Activated naive CD4-positive, alpha-beta T cell treated with anti-CD3 and anti-CD28 coated beads, Interleukin-2, amount 50 U/mL, for 24 hours (primary cell): ENCODE data around the gene PRSS1.
"Not testable (repeated sequence)": the region's sequence is repeated elsewhere in the genome, so short reads cannot be mapped to it uniquely, and the experiment has no call there.

Experiments used
- H3K27ac Mint-ChIP-seq: one replicate; pipeline ENCODE4 v1.8.0; 2021; ENCODE audit warnings: mild to moderate bottlenecking, mixed read lengths
- H3K27me3 Mint-ChIP-seq: one replicate; pipeline ENCODE4 v1.8.0; 2021; ENCODE audit warnings: mixed read lengths
- H3K36me3 Mint-ChIP-seq: one replicate; pipeline ENCODE4 v1.8.0; 2021; ENCODE audit warnings: mixed read lengths
- H3K4me1 Mint-ChIP-seq: one replicate; pipeline ENCODE4 v1.8.0; 2021; ENCODE audit warnings: mixed read lengths
- H3K4me3 Mint-ChIP-seq: one replicate; pipeline ENCODE4 v1.8.0; 2021; ENCODE audit warnings: mild to moderate bottlenecking, mixed read lengths
- H3K9me3 Mint-ChIP-seq: one replicate; pipeline ENCODE4 v1.8.0; 2021; ENCODE audit warnings: mixed read lengths

The PRSS1 gene

GRCh38 chr7:142749218-142749993, at the start of gene PRSS1:
PRSS1 (plus strand) TSS chr7:142749472; CDS start chr7:142749485, 13 bp downstream.
- Mint-ChIP-seq H3K27ac (no peak within 1 kb of the TSS), H3K4me3 (no peak within 1 kb of the TSS), H3K9me3 (no peaks in the 10 kb centered on the region), H3K27me3 (no peaks in the 10 kb centered on the region), H3K36me3 (no peaks in the 10 kb centered on the region), H3K4me1 (no peaks in the 10 kb centered on the region)

GRCh38 chr7:142700935-142701334, 48.3 kb upstream of the PRSS1 start:
- peak overlapping the region; percentile 84 for H3K27ac Mint-ChIP-seq
- not testable (repeated sequence) for H3K27me3 Mint-ChIP-seq, H3K9me3 Mint-ChIP-seq, H3K36me3 Mint-ChIP-seq
- peaks cover 48% of the 10 kb centered on the region for H3K4me1 Mint-ChIP-seq
- peak overlapping the region; percentile 49 for H3K4me3 Mint-ChIP-seq

- Mint-ChIP-seq H3K4me1 (peaks cover 39% of the 10 kb centered on the region), H3K36me3 (no peaks in the 10 kb centered on the region), H3K27me3 (no peaks in the 10 kb centered on the region), H3K4me3 (no peak overlapping the region), H3K27ac (no peak overlapping the region), H3K9me3 (no peaks in the 10 kb centered on the region)
These were observed 45.5 kb upstream of the PRSS1 start for GRCh38 chr7:142703655-142704305.

- H3K27ac Mint-ChIP-seq, H3K36me3 Mint-ChIP-seq, H3K27me3 Mint-ChIP-seq, H3K9me3 Mint-ChIP-seq: not testable (repeated sequence)
- Mint-ChIP-seq H3K4me1 (peaks cover 46% of the 10 kb centered on the region), H3K4me3 (peak overlapping the region; percentile 15)
These were observed 40.5 kb upstream of the PRSS1 start for GRCh38 chr7:142708726-142709125.

- Mint-ChIP-seq H3K4me3 (no peak overlapping the region), H3K27me3 (no peaks in the 10 kb centered on the region), H3K27ac (peak overlapping the region; percentile 62)
These were observed 39.4 kb upstream of the PRSS1 start for GRCh38 chr7:142709921-142710320.

GRCh38 chr7:142711196-142711595, 38.1 kb upstream of the PRSS1 start:
- no peaks in the 10 kb centered on the region for H3K27me3 Mint-ChIP-seq
- peaks cover 64% of the 10 kb centered on the region for H3K4me1 Mint-ChIP-seq
- no peaks in the 10 kb centered on the region for H3K9me3 Mint-ChIP-seq
- H3K4me3 Mint-ChIP-seq = peak overlapping the region; percentile 91
- H3K36me3 Mint-ChIP-seq = no peaks in the 10 kb centered on the region
- H3K27ac Mint-ChIP-seq = peak overlapping the region; percentile 59

More at GRCh38 chr7:142709921-142710320, 39.4 kb upstream of the PRSS1 start:
- Mint-ChIP-seq H3K4me1 (peaks cover 55% of the 10 kb centered on the region), H3K36me3 (no peaks in the 10 kb centered on the region), H3K9me3 (no peaks in the 10 kb centered on the region)

GRCh38 chr7:142711746-142712616, 37.3 kb upstream of the PRSS1 start:
- Mint-ChIP-seq H3K27me3 (no peaks in the 10 kb centered on the region), H3K36me3 (no peaks in the 10 kb centered on the region), H3K27ac (peak overlapping the region; percentile 96), H3K9me3 (no peaks in the 10 kb centered on the region), H3K4me1 (peaks cover 71% of the 10 kb centered on the region), H3K4me3 (peak overlapping the region; percentile 91)

- no peaks in the 10 kb centered on the region for H3K36me3 Mint-ChIP-seq
- H3K9me3 Mint-ChIP-seq = no peaks in the 10 kb centered on the region
- H3K4me1 Mint-ChIP-seq = peaks cover 76% of the 10 kb centered on the region
- peak overlapping the region; percentile 59 for H3K27ac Mint-ChIP-seq
- no peaks in the 10 kb centered on the region for H3K27me3 Mint-ChIP-seq
- H3K4me3 Mint-ChIP-seq = peak overlapping the region; percentile 65
These were observed 36.7 kb upstream of the PRSS1 start for GRCh38 chr7:142712617-142712957.

GRCh38 chr7:142714375-142714774, 34.9 kb upstream of the PRSS1 start:
- peaks cover 77% of the 10 kb centered on the region for H3K4me1 Mint-ChIP-seq
- peak overlapping the region; percentile 43 for H3K4me3 Mint-ChIP-seq
- peak overlapping the region; percentile 93 for H3K27ac Mint-ChIP-seq
- H3K9me3 Mint-ChIP-seq = no peaks in the 10 kb centered on the region
- H3K27me3 Mint-ChIP-seq = no peaks in the 10 kb centered on the region
- H3K36me3 Mint-ChIP-seq = no peaks in the 10 kb centered on the region

GRCh38 chr7:142716596-142716995, 32.7 kb upstream of the PRSS1 start:
- peaks cover 63% of the 10 kb centered on the region for H3K4me1 Mint-ChIP-seq
- peak overlapping the region; percentile 40 for H3K4me3 Mint-ChIP-seq
- no peaks in the 10 kb centered on the region for H3K36me3 Mint-ChIP-seq
- no peak overlapping the region for H3K27ac Mint-ChIP-seq
- no peaks in the 10 kb centered on the region for H3K27me3 Mint-ChIP-seq
- no peaks in the 10 kb centered on the region for H3K9me3 Mint-ChIP-seq

GRCh38 chr7:142717453-142717852, 31.8 kb upstream of the PRSS1 start:
- no peaks in the 10 kb centered on the region for H3K9me3 Mint-ChIP-seq
- H3K27me3 Mint-ChIP-seq = no peaks in the 10 kb centered on the region
- H3K36me3 Mint-ChIP-seq = no peaks in the 10 kb centered on the region
- no peak overlapping the region for H3K4me3 Mint-ChIP-seq
- H3K4me1 Mint-ChIP-seq = peaks cover 63% of the 10 kb centered on the region
- peak overlapping the region; percentile 83 for H3K27ac Mint-ChIP-seq

- H3K4me1 Mint-ChIP-seq = peaks cover 59% of the 10 kb centered on the region
- H3K27me3 Mint-ChIP-seq = no peaks in the 10 kb centered on the region
- no peaks in the 10 kb centered on the region for H3K9me3 Mint-ChIP-seq
- H3K36me3 Mint-ChIP-seq = peaks cover 2% of the 10 kb centered on the region
- H3K27ac Mint-ChIP-seq = peak overlapping the region; percentile 83
- peak overlapping the region; percentile 74 for H3K4me3 Mint-ChIP-seq
These were observed 31.0 kb upstream of the PRSS1 start for GRCh38 chr7:142718313-142718712.

- no peaks in the 10 kb centered on the region for H3K9me3 Mint-ChIP-seq
- H3K4me3 Mint-ChIP-seq = peak overlapping the region; percentile 85
- H3K27ac Mint-ChIP-seq = peak overlapping the region; percentile 23
- peaks cover 47% of the 10 kb centered on the region for H3K4me1 Mint-ChIP-seq
- H3K36me3 Mint-ChIP-seq = peaks cover 2% of the 10 kb centered on the region
- no peaks in the 10 kb centered on the region for H3K27me3 Mint-ChIP-seq
These were observed 29.0 kb upstream of the PRSS1 start for GRCh38 chr7:142720172-142720773.

- peak overlapping the region; percentile 85 for H3K4me3 Mint-ChIP-seq
- H3K4me1 Mint-ChIP-seq = peaks cover 44% of the 10 kb centered on the region
- H3K9me3 Mint-ChIP-seq = no peaks in the 10 kb centered on the region
- no peak overlapping the region for H3K27ac Mint-ChIP-seq
- peaks cover 2% of the 10 kb centered on the region for H3K36me3 Mint-ChIP-seq
- no peaks in the 10 kb centered on the region for H3K27me3 Mint-ChIP-seq
These were observed 28.3 kb upstream of the PRSS1 start for GRCh38 chr7:142720986-142721385.

GRCh38 chr7:142722248-142722794, 27.0 kb upstream of the PRSS1 start:
- H3K36me3 Mint-ChIP-seq = peaks cover 2% of the 10 kb centered on the region
- H3K4me3 Mint-ChIP-seq = peak overlapping the region; percentile 85
- peak overlapping the region; percentile 85 for H3K27ac Mint-ChIP-seq
- H3K27me3 Mint-ChIP-seq = no peaks in the 10 kb centered on the region
- peaks cover 32% of the 10 kb centered on the region for H3K4me1 Mint-ChIP-seq
- H3K9me3 Mint-ChIP-seq = no peaks in the 10 kb centered on the region
